ENCODE data around the gene ANAPC4.

The ANAPC4 gene

GRCh38 chr4:25383647-25384046 lies 6.6 kb downstream of the ANAPC4 start:
- H3K27ac ChIP-seq: no peak overlapping the region

GRCh38 chr4:25386926-25387325 lies 9.9 kb downstream of the ANAPC4 start:
- H3K36me3 ChIP-seq (ENCODE audit: insufficient read depth): no peaks in the 10 kb centered on the region
- TF ChIP-seq CTCF (conservative IDR thresholded peaks at IDR 0.05; ENCODE audit: low read depth, low read length): no peak
- H3K27ac ChIP-seq: no peak overlapping the region
- no peaks in the 10 kb centered on the region for H3K4me1 ChIP-seq (ENCODE audit: low read depth, poor library complexity, severe bottlenecking)
- H2AFZ ChIP-seq (ENCODE audit: low read depth): no peak overlapping the region
- no peaks in the 10 kb centered on the region for H3K27me3 ChIP-seq (ENCODE audit: insufficient read depth, low read depth)
- H3K79me2 ChIP-seq (ENCODE audit: insufficient read depth, low read depth): no peaks in the 10 kb centered on the region
- no peak overlapping the region for H3K9ac ChIP-seq
- no peak overlapping the region for H3K4me2 ChIP-seq
- no peak overlapping the region for H3K4me3 ChIP-seq (IDR thresholded peaks at IDR 0.05; ENCODE audit: insufficient read depth, low read depth, low read length)
- no peaks in the 10 kb centered on the region for H4K20me1 ChIP-seq (ENCODE audit: insufficient read depth)

More at GRCh38 chr4:25383647-25384046, 6.6 kb downstream of the ANAPC4 start:
- Histone ChIP-seq H3K79me2 (ENCODE audit: insufficient read depth, low read depth) (peaks cover 1% of the 10 kb centered on the region; the same call in 1 of the 2 replicates), H3K9ac (no peak overlapping the region), H3K4me2 (no peak overlapping the region), H3K4me1 (ENCODE audit: low read depth, poor library complexity, severe bottlenecking) (no peaks in the 10 kb centered on the region), H3K36me3 (ENCODE audit: insufficient read depth) (no peaks in the 10 kb centered on the region), H3K4me3 (IDR thresholded peaks at IDR 0.05; ENCODE audit: insufficient read depth, low read depth, low read length) (no peak overlapping the region), H2AFZ (ENCODE audit: low read depth) (no peak overlapping the region), H3K27me3 (ENCODE audit: insufficient read depth, low read depth) (no peaks in the 10 kb centered on the region), H4K20me1 (ENCODE audit: insufficient read depth) (no peaks in the 10 kb centered on the region)
- TF ChIP-seq CTCF (conservative IDR thresholded peaks at IDR 0.05; ENCODE audit: low read depth, low read length): no peak

GRCh38 chr4:25397305-25397704 lies 20.2 kb downstream of the ANAPC4 start:
- Histone ChIP-seq H3K9ac (no peak overlapping the region), H3K4me1 (ENCODE audit: low read depth, poor library complexity, severe bottlenecking) (no peaks in the 10 kb centered on the region), H4K20me1 (ENCODE audit: insufficient read depth) (no peaks in the 10 kb centered on the region), H3K4me2 (no peak overlapping the region), H3K36me3 (ENCODE audit: insufficient read depth) (peaks cover 3% of the 10 kb centered on the region; the same call in 1 of the 2 replicates), H3K4me3 (IDR thresholded peaks at IDR 0.05; ENCODE audit: insufficient read depth, low read depth, low read length) (no peak overlapping the region), H3K27ac (no peak overlapping the region), H3K79me2 (ENCODE audit: insufficient read depth, low read depth) (no peaks in the 10 kb centered on the region), H2AFZ (ENCODE audit: low read depth) (no peak overlapping the region), H3K27me3 (ENCODE audit: insufficient read depth, low read depth) (no peaks in the 10 kb centered on the region)
- no peak for TF ChIP-seq CTCF (conservative IDR thresholded peaks at IDR 0.05; ENCODE audit: low read depth, low read length)

GRCh38 chr4:25399510-25399909 lies 22.4 kb downstream of the ANAPC4 start:
- H3K27me3 ChIP-seq (ENCODE audit: insufficient read depth, low read depth): no peaks in the 10 kb centered on the region
- no peak overlapping the region for H2AFZ ChIP-seq (ENCODE audit: low read depth)
- H3K4me2 ChIP-seq: no peak overlapping the region
- peaks cover 3% of the 10 kb centered on the region; the same call in 1 of the 2 replicates for H3K36me3 ChIP-seq (ENCODE audit: insufficient read depth)
- no peaks in the 10 kb centered on the region for H3K4me1 ChIP-seq (ENCODE audit: low read depth, poor library complexity, severe bottlenecking)
- H3K79me2 ChIP-seq (ENCODE audit: insufficient read depth, low read depth): no peaks in the 10 kb centered on the region
- H4K20me1 ChIP-seq (ENCODE audit: insufficient read depth): no peaks in the 10 kb centered on the region
- TF ChIP-seq CTCF (conservative IDR thresholded peaks at IDR 0.05; ENCODE audit: low read depth, low read length): no peak
- H3K9ac ChIP-seq: no peak overlapping the region
- H3K4me3 ChIP-seq (IDR thresholded peaks at IDR 0.05; ENCODE audit: insufficient read depth, low read depth, low read length): no peak overlapping the region
- no peak overlapping the region for H3K27ac ChIP-seq

Measured in KMS-11 (cell line).